Measurements from ENCODE around the gene KCND3.

Gene KCND3

GRCh38 chr1:111956155-111956771 is 33.2 kb downstream of the KCND3 start:
- DNase-seq = no peak

GRCh38 chr1:111955755-111956154 is 33.7 kb downstream of the KCND3 start:
- no peak for DNase-seq

- DNase-seq = no peak
Measured at GRCh38 chr1:111953797-111954196, 35.7 kb downstream of the KCND3 start.

GRCh38 chr1:111952125-111952657 is 37.3 kb downstream of the KCND3 start:
- DNase-seq = no peak

GRCh38 chr1:111948209-111949171 is 41.0 kb downstream of the KCND3 start:
- DNase-seq = no peak

- no peak for DNase-seq
Measured at GRCh38 chr1:111943846-111944749, 45.4 kb downstream of the KCND3 start.

- DNase-seq = no peak
Measured at GRCh38 chr1:111943066-111943465, 46.4 kb downstream of the KCND3 start.

GRCh38 chr1:111938536-111938935 is 50.9 kb downstream of the KCND3 start:
- DNase-seq = no peak

GRCh38 chr1:111938123-111938522 is 51.3 kb downstream of the KCND3 start:
- no peak for DNase-seq

GRCh38 chr1:111937147-111937725 is 52.2 kb downstream of the KCND3 start:
- no peak for DNase-seq

- no peak for DNase-seq
Measured at GRCh38 chr1:111934106-111934852, 55.2 kb downstream of the KCND3 start.

- DNase-seq = no peak
Measured at GRCh38 chr1:111930356-111930755, 59.1 kb downstream of the KCND3 start.

GRCh38 chr1:111928531-111928930 is 60.9 kb downstream of the KCND3 start:
- no peak for DNase-seq

GRCh38 chr1:111927652-111928051 is 61.8 kb downstream of the KCND3 start:
- DNase-seq = no peak

- no peak for DNase-seq
Measured at GRCh38 chr1:111924786-111925185, 64.7 kb downstream of the KCND3 start.

GRCh38 chr1:111923766-111924165 is 65.7 kb downstream of the KCND3 start:
- no peak for DNase-seq

GRCh38 chr1:111921948-111922347 is 67.5 kb downstream of the KCND3 start:
- no peak for DNase-seq

GRCh38 chr1:111920221-111921024 is 69.0 kb downstream of the KCND3 start:
- no peak for DNase-seq

- DNase-seq = no peak
Measured at GRCh38 chr1:111911776-111912515, 77.5 kb downstream of the KCND3 start.

- DNase-seq = no peak
Measured at GRCh38 chr1:111911061-111911460, 78.4 kb downstream of the KCND3 start.

Measured in activated effector memory CD4-positive, alpha-beta T cell treated with Interleukin-2 at 50 U/mL for 16 hours (primary cell).